NCI-H2107 treated with DMSO at 0.1 percent for 48 hours (cell line): Measurements from ENCODE around the gene ANKS1A.

ENCODE experiments used
- DNase-seq: peaks from one replicate; lab custom pipeline; 2025; ENCODE audit not compliant: unreplicated experiment; lab: John Stamatoyannopoulos, UW

The ANKS1A gene

DNA sequence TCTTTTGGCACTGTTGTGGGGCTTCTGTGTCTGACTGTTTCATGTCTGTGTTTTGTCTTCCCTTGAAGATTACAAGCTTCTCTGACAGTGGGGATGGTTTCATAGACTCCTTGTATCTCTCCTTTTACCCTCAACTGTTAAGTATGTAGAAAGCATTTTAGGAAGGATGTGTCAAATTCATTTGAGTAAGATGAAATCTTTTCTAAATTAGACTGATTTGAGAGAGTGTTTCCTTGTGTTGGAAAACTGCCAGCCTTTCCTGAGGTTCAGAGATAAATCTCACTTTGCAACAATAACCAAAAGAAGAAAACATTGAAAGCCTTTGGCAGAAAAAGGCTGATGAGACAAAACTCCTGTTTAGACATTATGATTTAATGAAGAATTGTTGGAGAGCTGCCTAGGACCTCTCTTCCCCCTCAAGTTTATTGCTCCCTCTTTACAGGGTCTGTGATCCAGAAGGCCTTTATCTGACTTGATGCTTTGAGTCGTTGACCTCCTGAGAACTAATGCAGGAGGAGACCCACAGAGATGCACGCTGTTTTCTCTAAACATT is 68.3 kb downstream of the ANKS1A start:
- no peak for DNase-seq

DNA sequence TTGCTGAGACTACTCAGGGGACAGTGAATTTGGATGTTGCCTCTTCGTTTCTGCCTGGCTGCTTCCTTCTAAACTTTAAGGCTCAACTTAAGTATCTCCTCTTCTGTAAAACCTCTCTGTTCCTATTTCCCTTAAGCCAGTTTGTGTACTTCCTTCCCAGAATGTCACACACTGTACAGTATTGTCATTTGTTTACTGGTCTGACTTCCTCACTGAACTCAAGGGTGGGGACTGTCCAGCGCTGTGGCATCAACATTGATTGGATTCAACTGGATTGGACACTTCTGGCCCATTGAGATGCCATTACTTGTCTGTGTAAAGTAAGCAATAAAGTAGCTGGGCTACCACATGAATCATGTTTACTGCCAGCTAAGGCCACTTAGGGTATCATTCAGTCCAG is 69.7 kb downstream of the ANKS1A start:
- no peak for DNase-seq

DNA sequence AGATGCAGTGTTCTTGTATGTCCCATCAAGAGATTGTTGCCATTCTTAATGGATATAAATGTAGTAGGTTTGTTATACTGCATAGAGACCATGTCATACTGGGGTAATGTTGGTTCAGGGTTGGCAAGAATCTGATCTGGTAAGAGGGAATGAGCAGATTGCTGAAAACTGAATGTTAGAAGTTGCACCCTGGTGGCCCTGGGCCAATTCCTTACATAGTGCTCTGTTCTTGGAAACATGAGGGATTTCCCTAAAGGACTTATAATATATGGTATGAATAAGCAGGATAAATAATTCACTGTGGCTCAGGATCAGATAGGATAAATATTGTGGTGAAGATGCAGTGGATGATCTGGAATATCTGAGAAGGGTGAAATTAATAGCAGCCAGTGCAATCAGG is 70.2 kb downstream of the ANKS1A start:
- DNase-seq = no peak

DNA sequence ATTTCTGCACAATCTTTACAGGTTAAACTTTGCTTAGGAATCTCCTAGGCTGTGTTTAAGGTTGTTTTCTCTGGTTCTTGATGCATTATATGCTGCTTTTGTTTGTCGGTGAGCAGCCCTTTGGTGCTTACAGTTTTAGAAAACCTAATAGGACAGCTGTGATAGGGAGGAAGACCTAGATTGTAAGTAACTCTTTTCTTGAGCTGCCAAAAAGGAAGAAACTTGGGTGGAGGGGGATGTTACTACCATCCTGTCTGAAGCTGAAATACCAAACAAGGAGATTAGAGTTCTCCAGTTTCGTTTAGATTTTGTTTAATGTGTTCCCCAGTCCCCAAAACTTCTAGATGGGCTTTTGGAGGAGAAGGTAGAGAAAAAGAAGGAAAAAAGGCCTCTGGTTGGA is 72.0 kb downstream of the ANKS1A start:
- no peak for DNase-seq

DNA sequence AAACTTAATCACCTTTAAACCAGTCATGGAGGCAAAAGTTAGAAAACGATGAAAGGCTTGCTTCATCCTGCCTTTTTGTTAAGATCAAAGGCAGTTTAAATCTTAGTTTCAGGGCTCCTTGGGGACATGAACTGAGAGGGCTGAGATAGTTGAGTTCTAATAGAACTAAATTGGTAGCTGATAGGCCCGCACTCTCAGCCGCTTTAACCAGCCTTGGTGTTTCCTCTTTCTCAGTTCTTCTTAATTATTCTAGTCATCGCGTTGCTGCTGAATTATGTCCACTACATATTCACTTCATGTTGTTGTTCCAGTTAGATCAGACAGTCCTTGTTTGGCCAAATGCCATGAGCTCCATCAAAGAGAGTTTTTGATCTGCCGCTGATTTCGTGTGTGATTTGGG is 72.5 kb downstream of the ANKS1A start:
- DNase-seq = no peak

DNA sequence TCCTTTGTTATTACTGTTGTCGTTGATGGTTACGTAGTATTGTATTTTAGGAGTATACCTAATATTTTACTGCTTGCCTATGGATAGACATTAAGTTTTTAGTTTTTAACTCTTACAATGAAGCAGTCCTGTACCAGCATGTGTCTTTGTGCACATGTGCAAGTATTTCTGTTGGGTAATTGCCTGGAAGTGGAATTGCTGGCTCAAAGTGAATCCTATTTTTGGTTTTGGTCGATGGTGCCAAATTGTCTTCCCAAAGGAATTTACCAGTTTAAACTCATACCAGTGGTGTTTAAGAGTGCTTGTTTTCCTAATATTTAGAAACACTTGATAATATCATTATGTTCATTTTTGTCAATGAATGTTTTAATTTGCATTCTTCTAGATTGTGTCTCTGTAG is 75.5 kb downstream of the ANKS1A start:
- DNase-seq = no peak

DNA sequence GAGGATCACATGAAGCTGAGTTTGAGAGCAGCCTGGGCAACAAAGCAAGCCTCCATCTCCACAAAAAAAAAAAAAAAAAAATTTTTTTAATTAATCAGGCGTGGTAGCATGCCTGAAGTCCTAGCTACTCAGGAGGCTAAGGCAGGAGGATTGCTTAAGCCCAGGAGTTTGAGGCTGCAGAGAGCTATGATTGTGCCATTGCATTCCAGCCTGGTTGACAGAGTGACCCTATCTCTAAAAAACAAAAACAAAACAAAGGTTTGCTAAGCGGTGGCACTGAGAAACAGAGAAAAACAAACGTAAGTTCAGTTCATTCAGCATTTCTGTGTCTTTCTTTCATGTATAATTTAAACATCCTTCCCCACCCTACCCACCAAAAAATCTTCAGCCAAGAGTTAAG is 78.4 kb downstream of the ANKS1A start:
- no peak for DNase-seq

DNA sequence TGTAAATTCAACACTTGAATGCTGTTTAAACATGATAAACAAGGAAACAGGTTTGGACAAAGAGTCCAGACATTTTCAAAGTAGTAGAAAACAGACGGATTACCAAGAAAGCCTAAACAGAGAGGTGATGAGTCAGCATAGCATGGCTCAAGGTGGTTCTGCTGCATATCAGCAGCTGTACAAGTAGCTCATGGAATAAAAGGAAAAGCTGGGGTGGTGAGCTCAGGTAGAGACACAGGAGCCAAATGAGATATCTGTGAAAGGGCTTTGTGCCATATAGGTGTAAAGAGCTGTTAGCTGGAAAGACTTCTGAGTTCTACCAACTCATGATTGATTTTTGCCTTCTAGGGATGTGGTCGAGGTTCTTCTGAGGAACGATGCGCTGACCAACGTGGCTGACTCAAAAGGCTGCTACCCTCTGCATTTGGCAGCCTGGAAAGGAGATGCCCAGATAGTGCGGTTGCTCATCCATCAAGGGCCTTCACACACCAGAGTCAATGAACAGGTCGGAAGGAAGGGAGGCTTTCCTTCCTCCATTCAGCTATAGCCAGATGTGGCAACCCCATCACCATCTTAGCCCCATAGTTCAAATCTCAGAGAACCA is 80.7 kb downstream of the ANKS1A start:
- no peak for DNase-seq

DNA sequence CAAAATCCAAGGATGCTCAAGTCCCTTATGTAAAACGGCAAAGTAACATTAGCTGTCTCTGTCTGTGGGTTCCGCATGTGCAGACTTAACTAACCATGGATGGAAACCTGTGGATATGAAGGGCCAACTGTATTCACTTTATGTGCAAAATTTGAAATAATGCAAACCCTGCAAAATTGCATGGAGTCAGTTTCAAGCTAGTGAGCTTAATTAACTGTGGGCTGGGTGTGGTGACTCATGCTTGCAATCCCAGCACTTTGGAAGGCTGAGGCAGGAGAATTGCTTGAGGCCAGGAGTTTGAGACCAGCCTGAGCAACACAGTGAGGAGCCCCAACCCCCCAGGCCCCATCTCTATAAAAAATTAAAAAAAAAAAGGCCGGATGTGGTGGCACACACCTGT is 81.4 kb downstream of the ANKS1A start:
- no peak for DNase-seq

DNA sequence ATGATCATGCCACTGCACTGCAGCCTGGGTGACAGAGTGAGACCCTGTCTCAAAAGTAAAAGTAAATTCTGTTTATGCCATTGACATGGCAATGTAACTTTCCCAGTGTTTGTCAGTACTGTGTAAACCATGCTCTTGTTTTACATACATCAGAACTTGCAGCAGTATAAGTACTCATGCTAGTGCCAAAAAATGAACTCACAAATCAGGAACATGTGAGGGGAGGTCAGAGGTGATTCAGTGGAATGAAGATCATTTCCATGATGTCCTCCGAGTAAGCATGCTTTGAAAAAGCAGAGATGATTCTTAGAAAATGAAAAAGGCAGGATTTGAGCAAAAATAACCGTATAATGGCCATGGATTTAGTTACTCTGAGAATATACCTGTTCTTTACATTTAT is 81.9 kb downstream of the ANKS1A start:
- DNase-seq = no peak

DNA sequence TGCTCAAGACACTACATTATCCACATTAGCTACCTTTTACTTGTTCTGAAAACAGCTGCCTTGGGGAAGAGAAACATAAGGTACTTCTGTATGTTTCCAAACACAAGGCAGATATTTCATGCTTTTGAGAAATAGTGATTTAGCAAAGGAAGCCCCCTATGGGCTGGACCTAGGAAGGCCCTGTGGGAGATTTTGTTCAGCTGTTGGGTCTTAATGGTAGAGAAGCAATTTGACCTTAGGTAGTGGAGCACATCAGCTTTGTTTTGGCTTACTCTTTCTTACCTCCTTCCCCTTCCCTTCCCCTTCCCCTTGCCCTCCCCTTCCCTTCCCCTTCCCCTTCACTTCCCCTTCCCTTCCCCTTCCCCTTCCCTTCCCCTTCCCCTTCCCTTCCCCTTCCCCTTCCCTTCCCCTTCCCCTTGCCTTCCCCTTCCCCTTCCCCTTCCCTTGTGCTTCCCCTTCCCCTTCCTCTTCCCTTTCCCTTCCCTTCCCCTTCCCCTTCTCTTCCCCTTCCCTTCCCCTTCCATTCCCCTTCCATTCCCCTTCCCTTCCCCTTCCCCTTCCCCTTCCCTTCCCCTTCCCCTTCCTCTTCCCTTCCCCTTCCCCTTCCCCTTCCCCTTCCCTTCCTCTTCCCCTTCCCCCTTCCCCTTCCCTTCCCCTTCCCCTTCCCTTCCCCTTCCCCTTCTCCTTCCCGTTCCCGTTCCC is 84.6 kb downstream of the ANKS1A start:
- DNase-seq = no peak

DNA sequence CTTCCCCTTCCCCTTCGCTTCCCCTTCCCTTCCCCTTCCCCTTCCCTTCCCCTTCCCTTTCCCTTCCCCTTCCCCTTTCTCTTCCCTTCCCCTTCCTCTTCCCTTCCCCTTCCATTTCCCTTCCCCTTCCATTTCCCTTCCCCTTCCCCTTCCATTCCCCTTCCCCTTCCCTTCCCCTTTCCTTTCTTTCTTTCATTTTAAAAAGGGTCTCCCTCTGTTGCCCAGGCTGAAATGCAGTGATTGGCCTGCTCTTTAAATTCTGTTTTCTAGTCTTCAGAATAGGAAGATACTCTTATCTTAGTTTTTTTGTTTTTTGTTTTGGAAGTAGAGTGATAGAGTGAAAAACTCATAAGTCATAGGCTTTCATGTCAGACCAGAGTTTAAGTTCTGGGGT is 85.2 kb downstream of the ANKS1A start:
- no peak for DNase-seq

DNA sequence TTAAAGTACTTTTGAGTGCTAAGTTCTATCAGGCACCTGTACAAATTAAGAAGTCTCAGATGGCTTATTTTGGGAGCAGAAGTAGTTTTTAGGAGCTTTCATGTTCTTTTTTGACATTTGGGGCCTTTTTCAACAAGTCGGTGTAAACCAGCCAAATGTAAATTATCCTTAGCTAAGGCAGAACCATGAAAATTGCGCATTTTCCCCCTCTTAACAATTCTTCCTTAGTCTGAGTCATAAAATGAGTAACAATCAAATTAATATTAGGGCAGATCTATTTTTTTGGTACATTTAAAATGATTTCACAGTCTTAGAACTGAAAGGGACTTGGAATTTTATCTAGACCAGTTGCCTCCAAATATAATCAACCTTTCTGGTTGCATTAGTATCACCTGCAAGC is 87.2 kb downstream of the ANKS1A start:
- DNase-seq = no peak

DNA sequence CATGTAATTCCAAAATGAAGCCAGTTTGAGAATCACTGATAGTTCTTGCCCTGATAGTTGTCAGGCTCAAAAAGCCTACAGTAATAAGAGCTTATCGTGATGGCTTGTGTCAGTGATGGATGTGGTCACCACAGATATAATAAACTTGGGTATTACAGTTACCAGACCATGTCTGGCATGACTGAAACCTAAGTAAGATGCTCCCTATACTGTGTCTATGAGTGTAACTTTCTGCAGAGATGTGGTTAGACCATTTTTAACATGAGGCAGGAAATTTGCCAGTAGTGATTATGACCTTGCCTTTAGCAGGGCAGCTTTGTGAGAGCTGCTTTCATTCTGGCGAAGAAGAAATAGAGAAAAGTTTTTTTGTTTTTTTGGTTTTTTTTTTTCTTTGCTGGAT is 90.2 kb downstream of the ANKS1A start:
- DNase-seq = no peak

DNA sequence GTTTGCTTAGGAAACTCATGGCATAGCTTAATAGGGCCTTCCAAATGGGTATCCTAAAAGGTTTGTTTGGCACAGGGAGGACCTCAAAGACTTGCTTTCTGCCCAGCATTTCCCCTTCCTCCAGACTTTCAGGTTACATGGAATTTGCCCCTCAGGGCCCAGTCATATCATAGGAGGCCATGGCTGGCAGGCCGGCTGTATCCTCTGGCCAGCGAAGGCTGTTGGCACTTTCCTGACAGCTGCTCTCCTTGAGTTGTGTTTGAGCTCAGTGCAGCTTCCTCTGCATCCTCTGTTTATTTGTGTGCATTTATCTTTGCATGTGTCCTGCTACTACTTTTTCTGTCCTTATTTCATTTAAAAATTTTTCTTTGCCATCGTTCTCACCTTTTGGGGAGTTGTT is 90.9 kb downstream of the ANKS1A start:
- DNase-seq = no peak

DNA sequence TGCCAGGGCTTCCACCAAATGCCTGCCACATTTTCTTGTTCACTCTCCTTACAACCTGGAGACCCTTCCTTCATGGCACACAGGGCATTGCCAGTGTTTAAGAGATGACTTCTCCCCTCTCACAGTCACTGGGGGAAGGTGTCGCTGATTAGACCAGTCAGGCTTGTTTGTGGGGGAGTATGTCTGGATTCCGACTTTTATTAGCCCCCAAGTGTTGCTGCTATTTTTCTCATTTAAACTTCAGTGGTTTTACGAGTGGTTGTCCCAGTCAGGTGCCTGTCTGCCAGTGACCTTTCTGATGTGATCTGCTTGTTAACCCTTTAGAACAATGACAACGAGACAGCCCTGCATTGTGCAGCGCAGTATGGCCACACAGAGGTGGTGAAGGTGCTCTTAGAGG is 92.3 kb downstream of the ANKS1A start:
- DNase-seq = no peak

DNA sequence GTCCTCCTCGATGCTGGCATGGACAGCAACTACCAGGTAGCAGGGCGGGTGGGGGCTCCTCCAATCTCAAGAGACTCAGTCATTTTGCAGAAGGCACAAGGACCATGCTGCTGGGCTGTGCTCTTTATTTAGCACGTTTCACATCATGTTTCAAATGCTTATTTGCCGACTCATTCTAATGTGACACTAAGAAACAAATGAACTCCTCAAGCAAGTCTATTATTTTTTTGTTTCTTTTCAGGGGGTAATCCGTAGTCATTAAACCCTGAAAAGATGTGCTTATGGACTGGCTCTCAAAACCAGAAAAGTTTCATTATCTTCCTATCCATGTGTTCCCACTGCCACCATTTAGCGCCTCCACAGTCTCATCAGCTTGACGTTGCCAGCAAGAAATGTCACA is 92.9 kb downstream of the ANKS1A start:
- DNase-seq = no peak

DNA sequence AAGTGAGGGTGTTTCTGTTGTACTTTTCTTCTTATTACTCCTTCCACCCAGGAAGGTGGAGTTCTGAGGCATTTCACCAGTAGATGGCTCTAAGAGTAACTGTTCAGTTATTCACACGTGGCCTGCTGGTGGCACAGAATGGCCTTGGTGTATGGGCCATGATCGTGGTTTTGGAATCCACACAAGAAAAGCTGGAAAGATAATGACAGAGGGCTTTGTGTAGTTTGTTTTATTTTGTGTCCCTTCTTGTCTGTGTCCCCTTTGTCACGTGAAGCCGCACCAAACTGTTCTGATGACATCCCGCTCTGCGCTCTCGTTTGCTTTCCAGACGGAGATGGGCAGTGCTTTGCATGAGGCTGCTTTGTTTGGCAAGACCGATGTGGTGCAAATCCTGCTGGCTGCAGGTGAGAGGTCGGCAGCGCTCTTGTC is 93.4 kb downstream of the ANKS1A start:
- DNase-seq = no peak

DNA sequence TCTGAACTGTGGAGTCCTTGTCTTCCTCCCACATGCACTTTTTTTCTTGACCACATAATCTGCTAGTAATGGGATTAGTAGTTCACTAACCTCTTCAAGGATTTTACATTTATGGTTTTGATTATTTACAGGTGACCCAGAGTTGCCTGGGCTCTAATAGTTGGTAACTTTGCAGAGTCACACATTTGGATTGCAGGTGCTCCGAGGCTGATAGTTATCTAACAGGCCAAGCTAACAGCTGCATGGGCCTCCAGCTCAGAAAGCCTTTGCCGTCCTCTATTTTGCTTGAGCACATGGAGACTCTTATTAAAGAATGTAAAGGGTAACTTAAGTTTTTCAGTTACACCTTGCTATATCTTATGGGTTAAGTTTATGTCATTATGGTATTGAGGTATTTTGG is 95.4 kb downstream of the ANKS1A start:
- no peak for DNase-seq

DNA sequence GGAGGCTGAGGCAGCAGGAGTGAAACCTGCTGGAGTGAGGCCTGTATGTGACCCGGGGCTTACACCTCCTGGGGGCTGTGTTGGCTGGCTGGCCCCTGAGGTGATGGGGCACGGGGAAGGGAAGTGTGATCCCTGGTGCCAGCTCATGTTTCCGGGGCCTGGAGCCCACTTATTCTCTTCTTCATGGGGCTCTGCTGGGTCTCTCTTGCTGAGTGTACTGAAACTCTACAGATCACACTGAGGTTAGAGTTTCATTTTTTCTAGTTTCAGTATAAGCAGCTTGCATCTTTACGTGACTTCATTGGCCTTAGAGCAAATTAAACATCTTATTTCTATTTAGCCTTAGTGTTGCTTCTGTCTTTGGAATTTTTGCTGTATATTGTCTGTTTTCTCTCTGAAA is 96.2 kb downstream of the ANKS1A start:
- no peak for DNase-seq

DNA sequence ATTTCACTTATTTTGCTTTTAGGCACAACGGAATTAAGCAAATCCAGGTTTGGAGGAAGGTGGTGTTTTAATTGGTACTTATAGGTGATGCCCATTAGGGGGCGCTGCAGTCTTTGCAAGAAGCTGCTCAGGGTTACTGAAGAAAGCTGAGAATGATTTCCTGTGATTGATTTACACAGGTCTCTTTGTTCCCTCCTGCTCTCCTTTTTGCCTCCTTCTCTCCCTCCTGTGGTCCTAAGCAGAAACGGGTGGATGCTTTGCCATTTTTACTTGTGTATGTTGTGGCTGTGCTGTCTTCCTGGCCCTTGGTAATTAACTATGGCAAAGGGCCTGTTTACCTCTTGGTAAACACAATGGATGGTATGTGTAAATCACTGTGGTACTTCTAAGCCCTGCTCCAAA is 97.8 kb downstream of the ANKS1A start:
- peak; percentile 49 for DNase-seq

DNA sequence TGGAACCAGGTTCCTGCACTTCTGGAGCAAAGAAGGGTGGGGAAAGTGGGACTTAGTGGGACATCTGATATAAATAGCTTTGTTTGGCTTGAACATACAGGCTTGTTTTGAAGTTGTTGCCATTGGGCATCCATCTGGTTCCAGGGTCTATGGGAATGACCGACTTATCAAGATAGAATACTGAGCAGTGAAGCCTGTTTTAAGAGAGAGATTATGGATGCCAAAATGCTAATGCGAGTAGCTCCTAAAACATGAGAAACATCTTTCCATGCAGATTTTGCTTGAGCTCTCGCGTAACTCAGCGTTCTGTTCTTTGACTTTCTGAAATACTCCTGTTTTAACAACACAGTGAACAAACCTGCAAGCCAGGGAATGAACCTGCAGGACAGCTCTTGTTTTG is 98.5 kb downstream of the ANKS1A start:
- no peak for DNase-seq
